K562 (cell line): ENCODE measurements around the gene DDAH1. TPM values are rescaled to one million over a fixed set of nuclear protein-coding genes. Genes with fewer than 3 reads are reported as not detected.

Experiments used
- ATAC-seq: fragments of 200-7000 bp; cut with Tn5 transposase; 3 replicates; pipeline ENCODE4 v1.9.1; 2020; ENCODE audit warnings: moderate library complexity
- BruUV-seq: library from RNA; stranded (reverse); fragments of 400-500 nt; replicated peaks from 2 replicates; lab custom pipeline; 2021; lab: Mats Ljungman, UMichigan
- CTCF ChIA-PET: fragments of 300-600 bp; formaldehyde crosslinking; extraction: SDS; loops from one replicate; lab custom pipeline; 2021; ENCODE audit warnings: low intra/inter-chr PET ratio; lab: Yijun Ruan, JAX
- POLR2A ChIA-PET: fragments of 300-600, 350-650 bp; sonication (Branson Sonifier 250); formaldehyde crosslinking; extraction: SDS; loops from one replicate; lab custom pipeline; 2021; ENCODE audit warnings: antibody characterized with exemption, inconsistent platforms; lab: Yijun Ruan, JAX
- DNase-seq, 4 experiments: peaks; one replicate each; pipeline versions ENCODE4 v3.0.0 to v3.0.0-alpha.2; 2011 to 2018; ENCODE audit warnings: low spot score in 3 of 4, mixed read lengths in 3 of 4; ENCODE audit errors: extremely low read depth in 1 of 4
- FAIRE-seq: peaks from 2 replicates; lab custom pipeline; 2011; peaks lifted over from hg19 to GRCh38; lab: Jason Lieb, UNC
- H2AFZ ChIP-seq: 2 replicates; pipeline ENCODE4 v1.6.0; 2011; ENCODE audit warnings: low read depth, low read length, control low read depth, inconsistent platforms
- H3K27ac ChIP-seq: fragments of 200-600 bp; 3 replicates; pipeline ENCODE4 v1.8.0; 2011; ENCODE audit warnings: low read depth, mild to moderate bottlenecking, control low read depth, inconsistent platforms, low read length, moderate library complexity, mixed read lengths; ENCODE audit errors: extremely low read depth
- H3K27me3 ChIP-seq, 2 experiments: fragments of 300-600 bp in 1 of 2; 2 replicates in 1 of 2; 3 replicates in 1 of 2; pipeline versions ENCODE4 v1.6.0 to v1.8.0; 2011; ENCODE audit warnings: inconsistent platforms in 2 of 2, low read length in 2 of 2, mild to moderate bottlenecking in 1 of 2, mixed read lengths in 1 of 2, moderate library complexity in 1 of 2; ENCODE audit not compliant: control insufficient read depth in 2 of 2, insufficient read depth in 2 of 2
- H3K36me3 ChIP-seq: fragments of 300-600 bp; 3 replicates; pipeline ENCODE4 v1.8.0; 2011; ENCODE audit warnings: mild to moderate bottlenecking, low read length, inconsistent platforms; ENCODE audit not compliant: control insufficient read depth, insufficient read depth
- H3K4me1 ChIP-seq, 2 experiments: fragments of 200-600 bp in 1 of 2; replicated peaks in 1 of 2; 2 replicates in 1 of 2; 3 replicates in 1 of 2; pipeline versions ENCODE4 v1.5.1 to v1.8.0; 2011; ENCODE audit warnings: inconsistent platforms in 2 of 2, low read length in 2 of 2, mild to moderate bottlenecking in 1 of 2, mixed read lengths in 1 of 2, moderate library complexity in 1 of 2; ENCODE audit not compliant: control insufficient read depth in 2 of 2, insufficient read depth in 2 of 2
- H3K4me2 ChIP-seq: 2 replicates; pipeline ENCODE4 v1.6.1; 2011; ENCODE audit warnings: low read length, control low read depth, inconsistent platforms, mixed read lengths; ENCODE audit not compliant: insufficient read depth
- H3K4me3 ChIP-seq: fragments of 200-600 bp; sonication (generic), shearing (Covaris generic); 2 replicates; pipeline ENCODE4 v1.5.1; 2016; ENCODE audit warnings: control low read depth, inconsistent platforms
- H3K79me2 ChIP-seq: fragments of 200-600 bp; 3 replicates; pipeline ENCODE4 v1.8.0; 2011; ENCODE audit warnings: low read length, inconsistent platforms; ENCODE audit not compliant: control insufficient read depth, insufficient read depth
- H3K9ac ChIP-seq, 2 experiments: 2 replicates each; pipeline versions ENCODE4 v1.6.0 to v1.6.1; 2011; ENCODE audit warnings: low read depth in 2 of 2, low read length in 2 of 2, control low read depth in 1 of 2, inconsistent platforms in 1 of 2, mild to moderate bottlenecking in 1 of 2, mixed read lengths in 1 of 2; ENCODE audit not compliant: insufficient read depth in 1 of 2
- H3K9me1 ChIP-seq: one replicate; pipeline ENCODE4 v1.6.0; 2011; ENCODE audit warnings: inconsistent platforms, mild to moderate bottlenecking, low read length, moderate library complexity; ENCODE audit not compliant: control insufficient read depth, insufficient read depth
- H3K9me3 ChIP-seq: replicated peaks from 2 replicates; pipeline ENCODE4 v1.5.1; 2011; ENCODE audit warnings: low read depth, low read length, inconsistent platforms; ENCODE audit not compliant: control insufficient read depth, insufficient read depth
- H4K20me1 ChIP-seq: replicated peaks from 2 replicates; pipeline ENCODE4 v1.6.1; 2011; ENCODE audit warnings: low read length, inconsistent platforms, mixed read lengths; ENCODE audit not compliant: control insufficient read depth, insufficient read depth
- ARID1B ChIP-seq: fragments of 450-650 bp; IDR thresholded peaks from 2 replicates; pipeline ENCODE4 v1.6.1; 2016; ENCODE audit warnings: antibody characterized with exemption, mild to moderate bottlenecking, inconsistent platforms
- ARID2 ChIP-seq: fragments of 450-650 bp; IDR thresholded peaks from 2 replicates; pipeline ENCODE4 v1.6.1; 2017; ENCODE audit warnings: antibody characterized with exemption, mild to moderate bottlenecking
- CBFA2T2 ChIP-seq: fragments of 450-650 bp; conservative IDR thresholded peaks from 2 replicates; pipeline ENCODE4 v1.6.1; 2017; ENCODE audit warnings: mild to moderate bottlenecking
- LARP7 ChIP-seq: fragments of 450-650 bp; IDR thresholded peaks from 2 replicates; pipeline ENCODE4 v1.6.1; 2016
- XRCC3 ChIP-seq: fragments of 450-650 bp; IDR thresholded peaks from 2 replicates; pipeline ENCODE4 v1.6.1; 2017; ENCODE audit warnings: mild to moderate bottlenecking, moderate library complexity
- ZKSCAN1 ChIP-seq: fragments of 150-350 bp; IDR thresholded peaks from 2 replicates; pipeline ENCODE4 v1.6.1; 2016; ENCODE audit warnings: low read depth, low read length
- ZNF75A ChIP-seq: fragments of 450-650 bp; formaldehyde crosslinking; IDR thresholded peaks from 2 replicates; pipeline ENCODE4 v1.4.0; 2020; ENCODE audit warnings: mild to moderate bottlenecking
- WGBS: fragments of 100-300 bp; shearing (Covaris generic); methylation state at CpG from one replicate; pipeline ENCODE4 v1.1.6; 2016; ENCODE audit warnings: low coverage, mixed read lengths; ENCODE audit not compliant: insufficient coverage; ENCODE audit errors: missing lambda C conversion rate; 5-methylcytosine and 5-hydroxymethylcytosine counted together
- in situ Hi-C: fragments of 300-500 bp; cut with MboI; formaldehyde crosslinking; loops from 4 replicates; pipeline ENCODE4 v1.15.0; 2018; ENCODE audit warnings: inconsistent platforms, mixed read lengths
- intact Hi-C: fragments of 100-400 bp; cut with micrococcal nuclease; formaldehyde crosslinking; loops from 2 replicates; pipeline ENCODE4 v1.14.2; 2022
- polyA plus RNA-seq, 8 experiments: library from polyadenylated mRNA; depleted of rRNA in 4 of 8; stranded (reverse) in 5 of 8; unstranded in 3 of 8; fragments of >200 nt; fragmentation: Nextera tagmentation in 2 of 8; fragmentation: Illumina TruSeq in 1 of 8; extraction: Ambion mirVana in 2 of 8; extraction: Trizol in 1 of 8; gene quantifications; 2 replicates each; pipeline versions ENCODE4 v1.2.1 to v1.2.3, GENCODE V29; 2011 to 2014; ENCODE audit warnings: inconsistent platforms in 1 of 8, missing spikeins in 1 of 8
- total RNA-seq, 7 experiments: library from RNA; depleted of rRNA in 6 of 7; stranded (reverse); fragments of >200 nt in 6 of 7; fragmentation: Illumina TruSeq in 2 of 7; extraction: Trizol in 2 of 7; gene quantifications; 2 replicates each; pipeline versions ENCODE4 v1.2.1 to v1.2.3, GENCODE V29; 2011 to 2021; ENCODE audit warnings: low replicate concordance in 1 of 7
- TF ChIP-seq, protein P1 (sequence below): fragments of 250-450 bp; sonication (Bioruptor Pico); IDR thresholded peaks from 2 replicates; pipeline ENCODE4 v1.5.0; 2022; ENCODE audit warnings: mild to moderate bottlenecking

DDAH1 gene
- total and polyA plus RNA-seq, 9 of the 15 experiments (the other 6 are each of a cell fraction or from before 2014, with no cell fraction given) = 0.04 to 0.24 (median 0.10) TPM

DNA sequence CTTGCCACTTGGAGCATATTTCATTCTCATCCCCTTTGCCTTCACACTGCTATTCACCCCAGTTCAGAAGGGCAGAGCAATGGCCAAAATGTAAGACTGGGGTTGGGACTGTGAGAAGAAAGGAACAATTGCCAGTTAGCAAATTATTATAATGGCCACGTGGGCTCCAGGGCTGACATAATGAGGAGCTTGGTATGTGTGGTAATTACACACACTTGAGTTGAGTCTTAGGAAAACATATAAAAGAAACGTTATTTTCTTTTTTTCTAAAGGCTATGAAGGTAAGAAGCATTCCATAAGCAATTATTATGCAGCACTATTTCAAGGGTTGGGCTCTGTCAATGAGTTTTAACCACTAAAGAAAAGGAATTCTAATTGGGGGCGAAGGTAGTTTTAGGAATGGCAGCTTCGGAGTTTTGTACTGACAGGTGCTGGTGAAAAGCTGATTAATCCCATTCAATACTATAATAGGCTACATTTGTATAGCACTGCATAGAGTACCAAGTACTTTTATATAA, 156.1 kb downstream of the DDAH1 start:
- Histone ChIP-seq H3K79me2 (no peaks in the 10 kb centered on the region), H3K4me2 (no peak overlapping the region), H3K4me3 (no peak overlapping the region), H3K27ac (no peak overlapping the region), H2AFZ (no peak overlapping the region), H3K9me3 (no peaks in the 10 kb centered on the region), H4K20me1 (no peaks in the 10 kb centered on the region), H3K27me3 (peaks cover 2 to 12% of the 10 kb centered on the region in 2 experiments; a peak in 3 of 5 replicates), H3K4me1 (no peaks in the 10 kb centered on the region), H3K36me3 (no peaks in the 10 kb centered on the region), H3K9ac (no peak overlapping the region), H3K9me1 (no peaks in the 10 kb centered on the region)
- POLR2A ChIA-PET = no interaction called here
- 0% methylated on average over 4 of the region's 4 CpGs for WGBS
- FAIRE-seq (no peak), ATAC-seq (no peak), DNase-seq (no peak)
- in situ Hi-C loops = loop anchor here (5.0 to 10.0 kb wide), 2 partner anchors 268 to 386 kb away; no protein-coding TSS in a partner anchor
- intact Hi-C loops = loop anchor here (1.0 to 10.0 kb wide), 4 partner anchors 272 to 1048 kb away; partner anchors contain the start of gene ZNHIT6
- no TSS peak for BruUV-seq
- TF ChIP-seq XRCC3 (no peak), LARP7 (no peak), ZNF75A (no peak), ARID2 (no peak), CBFA2T2 (no peak), ZKSCAN1 (no peak), ARID1B (no peak)
- TF ChIP-seq, protein P1, sequence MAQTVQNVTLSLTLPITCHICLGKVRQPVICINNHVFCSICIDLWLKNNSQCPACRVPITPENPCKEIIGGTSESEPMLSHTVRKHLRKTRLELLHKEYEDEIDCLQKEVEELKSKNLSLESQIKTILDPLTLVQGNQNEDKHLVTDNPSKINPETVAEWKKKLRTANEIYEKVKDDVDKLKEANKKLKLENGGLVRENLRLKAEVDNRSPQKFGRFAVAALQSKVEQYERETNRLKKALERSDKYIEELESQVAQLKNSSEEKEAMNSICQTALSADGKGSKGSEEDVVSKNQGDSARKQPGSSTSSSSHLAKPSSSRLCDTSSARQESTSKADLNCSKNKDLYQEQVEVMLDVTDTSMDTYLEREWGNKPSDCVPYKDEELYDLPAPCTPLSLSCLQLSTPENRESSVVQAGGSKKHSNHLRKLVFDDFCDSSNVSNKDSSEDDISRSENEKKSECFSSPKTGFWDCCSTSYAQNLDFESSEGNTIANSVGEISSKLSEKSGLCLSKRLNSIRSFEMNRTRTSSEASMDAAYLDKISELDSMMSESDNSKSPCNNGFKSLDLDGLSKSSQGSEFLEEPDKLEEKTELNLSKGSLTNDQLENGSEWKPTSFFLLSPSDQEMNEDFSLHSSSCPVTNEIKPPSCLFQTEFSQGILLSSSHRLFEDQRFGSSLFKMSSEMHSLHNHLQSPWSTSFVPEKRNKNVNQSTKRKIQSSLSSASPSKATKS (CRISPR knock-in tag) = no peak
- CTCF ChIA-PET = interaction anchor here (0.6 to 2.2 kb wide), 5 partner anchors 36 to 710 kb away, joined by 3 to 10 read pairs (median 5); no protein-coding TSS in a partner anchor
